Measurements from ENCODE around the gene ANTXR1. TPM values are rescaled to one million over a fixed set of nuclear protein-coding genes. Genes with fewer than 3 reads are reported as not detected.

The ANTXR1 gene
- total and polyA plus RNA-seq, 10 donors = 2.8 to 66.7 (median 36.9) TPM

DNA sequence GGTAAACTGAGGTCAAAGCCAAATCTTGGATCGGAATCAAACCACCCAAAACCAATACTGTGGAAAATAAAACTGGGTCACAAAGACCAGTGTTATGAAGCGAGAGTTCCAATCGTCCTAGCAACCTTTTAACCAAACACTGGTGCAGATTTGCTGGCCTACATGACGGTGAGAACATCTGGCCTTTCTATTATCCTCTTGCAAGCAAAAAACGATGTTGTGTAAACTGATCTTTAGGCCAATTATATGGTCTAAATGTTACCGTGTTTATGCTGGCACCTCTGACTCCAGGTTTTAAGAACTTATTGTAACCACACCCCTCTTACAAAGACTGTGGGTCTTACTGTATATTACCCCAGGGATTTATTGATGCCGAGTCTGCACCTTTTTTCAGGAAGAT lies 228.1 kb downstream of the ANTXR1 start:
- H3K9me3 ChIP-seq = no peaks in the 10 kb centered on the region
- no peak for TF ChIP-seq POLR2A (IDR thresholded peaks at IDR 0.05)
- no peak for TF ChIP-seq POLR2AphosphoS5 (IDR thresholded peaks at IDR 0.05)
- TF ChIP-seq, protein P1, sequence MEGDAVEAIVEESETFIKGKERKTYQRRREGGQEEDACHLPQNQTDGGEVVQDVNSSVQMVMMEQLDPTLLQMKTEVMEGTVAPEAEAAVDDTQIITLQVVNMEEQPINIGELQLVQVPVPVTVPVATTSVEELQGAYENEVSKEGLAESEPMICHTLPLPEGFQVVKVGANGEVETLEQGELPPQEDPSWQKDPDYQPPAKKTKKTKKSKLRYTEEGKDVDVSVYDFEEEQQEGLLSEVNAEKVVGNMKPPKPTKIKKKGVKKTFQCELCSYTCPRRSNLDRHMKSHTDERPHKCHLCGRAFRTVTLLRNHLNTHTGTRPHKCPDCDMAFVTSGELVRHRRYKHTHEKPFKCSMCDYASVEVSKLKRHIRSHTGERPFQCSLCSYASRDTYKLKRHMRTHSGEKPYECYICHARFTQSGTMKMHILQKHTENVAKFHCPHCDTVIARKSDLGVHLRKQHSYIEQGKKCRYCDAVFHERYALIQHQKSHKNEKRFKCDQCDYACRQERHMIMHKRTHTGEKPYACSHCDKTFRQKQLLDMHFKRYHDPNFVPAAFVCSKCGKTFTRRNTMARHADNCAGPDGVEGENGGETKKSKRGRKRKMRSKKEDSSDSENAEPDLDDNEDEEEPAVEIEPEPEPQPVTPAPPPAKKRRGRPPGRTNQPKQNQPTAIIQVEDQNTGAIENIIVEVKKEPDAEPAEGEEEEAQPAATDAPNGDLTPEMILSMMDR (IDR thresholded peaks at IDR 0.05 in 8 of 11, conservative IDR thresholded peaks at IDR 0.05 in 3 of 11) = no peak
- H3K36me3 ChIP-seq = no peaks in the 10 kb centered on the region
- no peak overlapping the region for H3K4me3 ChIP-seq
- no peaks in the 10 kb centered on the region for H3K27me3 ChIP-seq (replicated peaks in 1 of 7)
- H3K27ac ChIP-seq = no peak overlapping the region
- peaks cover 0 to 5% (median 0%) of the 10 kb centered on the region in 6 donors for H3K4me1 ChIP-seq
- intact Hi-C loops (cut with DNase I; ENCODE audit: low total_unique reads) = no loop called here
- WGBS, 5 donors = 75 to 88% (median 84%) methylated on average over 7 of the region's 7 CpGs
- DNase-seq = no peak

DNA sequence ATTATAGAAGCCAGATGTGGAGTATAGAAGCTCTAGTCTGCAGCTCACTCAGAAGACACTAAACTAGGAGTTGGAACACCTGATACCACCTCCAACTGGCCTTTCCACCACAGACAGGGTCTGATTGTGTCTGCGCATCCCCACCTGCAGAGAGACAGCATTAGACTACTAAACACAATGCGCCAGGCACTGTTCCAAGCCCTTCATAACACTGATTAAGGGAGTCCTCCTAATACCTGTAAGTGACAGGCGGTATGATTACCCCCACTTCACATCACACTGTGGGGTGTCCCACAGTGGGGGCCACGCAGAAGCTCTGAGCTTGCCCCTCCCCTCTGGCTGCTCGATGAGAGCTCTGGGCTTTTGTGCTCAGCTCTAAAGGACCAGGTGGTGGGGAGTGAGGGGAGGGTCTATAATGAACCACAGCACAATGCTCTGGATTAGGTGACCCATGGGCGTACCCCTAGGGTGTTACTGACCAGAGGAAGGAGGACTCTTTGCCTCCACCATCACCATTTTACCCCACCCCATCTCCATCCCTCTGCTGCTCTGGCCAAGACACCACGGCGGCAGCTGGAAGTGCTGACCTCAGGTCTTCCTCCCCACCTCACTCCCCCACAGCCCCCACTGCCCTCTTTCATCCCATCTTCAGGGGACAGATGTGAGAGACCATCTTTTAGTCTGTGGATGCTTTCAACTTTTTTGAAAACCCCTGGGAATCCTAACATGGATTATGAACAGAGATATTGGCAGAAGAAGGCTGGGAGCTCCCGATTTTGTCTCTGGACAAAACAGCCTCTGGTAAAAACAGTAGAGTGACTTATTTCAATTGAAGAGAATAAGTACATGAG lies 228.9 kb downstream of the ANTXR1 start:
- peaks cover 0 to 5% (median 0%) of the 10 kb centered on the region in 6 donors for H3K4me1 ChIP-seq
- no peak for DNase-seq
- no peaks in the 10 kb centered on the region for H3K9me3 ChIP-seq
- no peak overlapping the region for H3K4me3 ChIP-seq
- no peaks in the 10 kb centered on the region for H3K36me3 ChIP-seq
- TF ChIP-seq POLR2AphosphoS5 (IDR thresholded peaks at IDR 0.05) (no peak), POLR2A (IDR thresholded peaks at IDR 0.05) (no peak)
- TF ChIP-seq, protein P1 (IDR thresholded peaks at IDR 0.05 in 8 of 11, conservative IDR thresholded peaks at IDR 0.05 in 3 of 11) = no peak
- H3K27me3 ChIP-seq (replicated peaks in 1 of 7) = no peaks in the 10 kb centered on the region
- intact Hi-C loops (cut with DNase I; ENCODE audit: low total_unique reads) = no loop called here
- no peak overlapping the region for H3K27ac ChIP-seq
- WGBS, 5 donors = 86 to 92% (median 88%) methylated on average over 8 to 9 of the region's 9 CpGs

DNA sequence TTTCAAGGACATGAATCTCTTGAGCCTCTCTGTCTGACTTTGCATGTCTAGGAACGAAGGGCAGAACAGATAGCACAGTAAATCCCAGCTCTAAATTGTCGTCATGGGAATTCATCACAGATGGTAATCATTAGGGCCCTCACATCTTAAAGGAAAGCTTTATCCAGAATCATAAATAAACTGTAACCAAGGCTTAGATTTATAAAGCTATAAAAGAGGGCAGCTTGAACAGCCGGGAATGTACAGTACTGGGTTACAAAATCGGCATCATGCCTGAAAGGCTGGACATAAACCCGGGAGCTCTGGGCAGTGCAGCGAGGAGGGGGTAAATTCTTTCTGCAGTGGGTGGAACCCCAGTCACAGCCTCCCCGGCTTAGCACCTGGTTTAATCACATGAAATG lies 229.7 kb downstream of the ANTXR1 start:
- Histone ChIP-seq H3K4me3 (no peak overlapping the region), H3K4me1 (peaks cover 0 to 5% (median 0%) of the 10 kb centered on the region in 6 donors), H3K27me3 (replicated peaks in 1 of 7) (no peaks in the 10 kb centered on the region), H3K9me3 (no peaks in the 10 kb centered on the region), H3K27ac (no peak overlapping the region), H3K36me3 (no peaks in the 10 kb centered on the region)
- intact Hi-C loops (cut with DNase I; ENCODE audit: low total_unique reads) = no loop called here
- TF ChIP-seq POLR2A (IDR thresholded peaks at IDR 0.05) (no peak), POLR2AphosphoS5 (IDR thresholded peaks at IDR 0.05) (no peak)
- TF ChIP-seq, protein P1 (IDR thresholded peaks at IDR 0.05 in 8 of 11, conservative IDR thresholded peaks at IDR 0.05 in 3 of 11) = no peak
- 79 to 87% (median 83%) methylated on average over 7 of the region's 7 CpGs for WGBS, 5 donors
- no peak for DNase-seq

DNA sequence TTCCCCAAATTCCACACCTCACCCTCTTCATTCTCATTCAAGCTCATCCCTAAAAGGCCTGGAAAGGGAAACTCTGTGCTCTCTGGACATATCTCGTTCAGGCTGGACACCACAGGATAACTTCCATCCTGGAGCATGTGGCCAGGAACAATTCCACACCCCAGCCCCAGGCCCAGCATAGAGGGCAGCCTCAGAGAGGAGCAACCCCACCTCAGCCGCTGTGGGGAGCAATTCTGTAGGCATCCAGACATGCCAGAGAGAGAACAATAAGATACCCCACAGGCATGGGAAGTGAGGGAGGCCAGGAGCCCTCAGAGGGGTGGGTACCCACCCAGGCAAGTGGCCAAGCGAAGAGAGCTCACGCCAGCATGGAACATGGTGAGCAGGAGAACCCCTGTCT lies 230.7 kb downstream of the ANTXR1 start:
- no peak overlapping the region for H3K4me3 ChIP-seq
- H3K36me3 ChIP-seq = no peaks in the 10 kb centered on the region
- intact Hi-C loops (cut with DNase I; ENCODE audit: low total_unique reads) = no loop called here
- 85 to 90% (median 87%) methylated on average over 4 of the region's 4 CpGs for WGBS, 5 donors
- DNase-seq = no peak
- H3K27me3 ChIP-seq (replicated peaks in 1 of 7) = no peaks in the 10 kb centered on the region
- no peaks in the 10 kb centered on the region for H3K9me3 ChIP-seq
- TF ChIP-seq, protein P1 (IDR thresholded peaks at IDR 0.05 in 8 of 11, conservative IDR thresholded peaks at IDR 0.05 in 3 of 11) = no peak
- TF ChIP-seq POLR2A (IDR thresholded peaks at IDR 0.05) = no peak
- H3K27ac ChIP-seq = no peak overlapping the region
- H3K4me1 ChIP-seq = peaks cover 0 to 5% (median 0%) of the 10 kb centered on the region in 6 donors

All from spleen (tissue), 11 donors.